Mucosa of stomach (tissue), 1 donor: ENCODE data around the gene FHIT.

Experiments used
- H3K27me3 ChIP-seq: one replicate; pipeline ENCODE4 v1.7.0; 2013; ENCODE audit warnings: mild to moderate bottlenecking, low read length; ENCODE audit not compliant: control insufficient read depth, insufficient read depth
- H3K36me3 ChIP-seq: one replicate; pipeline ENCODE4 v1.7.0; 2013; ENCODE audit warnings: low read length; ENCODE audit not compliant: control insufficient read depth, insufficient read depth
- H3K4me1 ChIP-seq: one replicate; pipeline ENCODE4 v1.7.0; 2013; ENCODE audit warnings: mild to moderate bottlenecking, low read length; ENCODE audit not compliant: control insufficient read depth, insufficient read depth
- H3K4me3 ChIP-seq: one replicate; pipeline ENCODE4 v1.7.0; 2013; ENCODE audit warnings: low read length
- H3K9ac ChIP-seq: one replicate; pipeline ENCODE4 v1.7.0; 2013; ENCODE audit warnings: mild to moderate bottlenecking, low read length, moderate library complexity
- H3K9me3 ChIP-seq: one replicate; pipeline ENCODE4 v1.7.0; 2013; ENCODE audit warnings: mild to moderate bottlenecking, low read length, moderate library complexity; ENCODE audit not compliant: control insufficient read depth
- donor health status: Pancreatic carcinoma.

The FHIT gene

GRCh38 chr3:60144071-60144470, 1107.2 kb downstream of the FHIT start:
- no peak overlapping the region for H3K9ac ChIP-seq
- no peaks in the 10 kb centered on the region for H3K9me3 ChIP-seq
- no peaks in the 10 kb centered on the region for H3K4me1 ChIP-seq
- no peaks in the 10 kb centered on the region for H3K27me3 ChIP-seq
- H3K36me3 ChIP-seq, result no peaks in the 10 kb centered on the region
- H3K4me3 ChIP-seq, result no peak overlapping the region

DNA sequence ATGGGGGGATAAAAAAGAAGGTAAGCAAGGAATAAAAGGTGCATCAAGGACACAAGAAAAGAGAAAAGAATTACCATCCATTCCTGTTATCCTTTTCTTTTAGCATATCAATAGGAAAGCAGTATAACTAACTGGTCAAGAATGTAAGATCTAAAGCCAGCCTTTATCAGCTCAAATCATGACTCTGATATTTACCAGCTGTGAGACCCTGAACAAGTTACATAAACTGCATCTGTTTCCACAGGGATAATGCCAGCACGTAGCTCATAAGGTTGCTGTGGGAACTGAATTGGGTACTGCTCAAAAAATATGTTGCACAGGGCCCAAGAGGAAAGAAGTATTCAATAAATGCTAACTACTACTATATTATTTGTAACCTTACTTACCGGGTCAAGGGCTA, 1109.2 kb downstream of the FHIT start:
- Histone ChIP-seq H3K36me3 (no peaks in the 10 kb centered on the region), H3K9me3 (no peaks in the 10 kb centered on the region), H3K9ac (no peak overlapping the region), H3K4me3 (no peak overlapping the region), H3K4me1 (no peaks in the 10 kb centered on the region), H3K27me3 (no peaks in the 10 kb centered on the region)

- H3K36me3 ChIP-seq, result no peaks in the 10 kb centered on the region
- no peaks in the 10 kb centered on the region for H3K9me3 ChIP-seq
- no peak overlapping the region for H3K9ac ChIP-seq
- H3K27me3 ChIP-seq, result no peaks in the 10 kb centered on the region
- peaks cover 5% of the 10 kb centered on the region for H3K4me1 ChIP-seq
- H3K4me3 ChIP-seq, result no peak overlapping the region
Observed at GRCh38 chr3:60140160-60140559, 1111.1 kb downstream of the FHIT start.

DNA sequence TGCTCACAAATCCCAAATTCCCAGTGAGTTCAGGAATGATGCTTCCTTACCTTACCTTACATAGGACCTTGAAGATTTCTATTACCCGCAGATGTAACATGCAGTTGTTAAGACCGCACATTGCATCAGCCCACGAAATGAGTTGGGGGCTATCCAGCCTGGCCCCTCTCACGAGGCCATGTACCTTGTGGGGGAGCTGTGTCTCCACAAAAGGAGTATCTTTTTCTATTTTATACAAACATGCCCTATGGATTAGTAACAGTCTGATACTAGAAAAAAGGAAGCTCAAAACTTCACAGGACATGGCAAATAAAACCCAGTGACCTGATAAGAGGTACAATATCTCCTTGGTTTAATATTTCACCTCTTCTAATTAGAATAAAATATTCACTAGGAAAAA, 1114.7 kb downstream of the FHIT start:
- H3K9me3 ChIP-seq, result no peaks in the 10 kb centered on the region
- H3K27me3 ChIP-seq, result no peaks in the 10 kb centered on the region
- H3K9ac ChIP-seq, result no peak overlapping the region
- no peak overlapping the region for H3K4me3 ChIP-seq
- peaks cover 5% of the 10 kb centered on the region for H3K4me1 ChIP-seq
- H3K36me3 ChIP-seq, result no peaks in the 10 kb centered on the region

DNA sequence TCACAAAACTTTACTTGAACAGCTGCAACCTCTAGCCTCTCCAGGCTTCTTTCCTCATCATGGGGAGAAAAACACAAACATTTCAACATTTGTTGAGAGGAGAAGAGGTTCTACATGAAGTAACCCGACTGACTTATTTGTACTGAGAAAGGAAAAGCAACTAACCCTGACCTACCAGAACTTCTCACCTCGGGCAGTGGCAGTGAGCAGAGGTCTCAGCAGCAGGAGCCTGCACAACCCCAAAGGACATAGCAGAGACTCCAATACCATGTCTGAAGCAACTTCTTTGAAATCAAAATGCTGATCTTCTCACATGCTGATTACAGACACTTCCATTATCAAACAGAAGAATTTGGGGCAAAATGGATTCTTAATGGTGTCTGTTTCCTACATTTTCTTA, 1115.8 kb downstream of the FHIT start:
- no peaks in the 10 kb centered on the region for H3K36me3 ChIP-seq
- peaks cover 5% of the 10 kb centered on the region for H3K4me1 ChIP-seq
- no peaks in the 10 kb centered on the region for H3K9me3 ChIP-seq
- H3K27me3 ChIP-seq, result no peaks in the 10 kb centered on the region
- no peak overlapping the region for H3K9ac ChIP-seq
- H3K4me3 ChIP-seq, result no peak overlapping the region

GRCh38 chr3:60133269-60134162, 1117.7 kb downstream of the FHIT start:
- Histone ChIP-seq H3K4me3 (no peak overlapping the region), H3K27me3 (no peaks in the 10 kb centered on the region), H3K9ac (no peak overlapping the region), H3K9me3 (no peaks in the 10 kb centered on the region), H3K36me3 (no peaks in the 10 kb centered on the region), H3K4me1 (peaks cover 5% of the 10 kb centered on the region)

DNA sequence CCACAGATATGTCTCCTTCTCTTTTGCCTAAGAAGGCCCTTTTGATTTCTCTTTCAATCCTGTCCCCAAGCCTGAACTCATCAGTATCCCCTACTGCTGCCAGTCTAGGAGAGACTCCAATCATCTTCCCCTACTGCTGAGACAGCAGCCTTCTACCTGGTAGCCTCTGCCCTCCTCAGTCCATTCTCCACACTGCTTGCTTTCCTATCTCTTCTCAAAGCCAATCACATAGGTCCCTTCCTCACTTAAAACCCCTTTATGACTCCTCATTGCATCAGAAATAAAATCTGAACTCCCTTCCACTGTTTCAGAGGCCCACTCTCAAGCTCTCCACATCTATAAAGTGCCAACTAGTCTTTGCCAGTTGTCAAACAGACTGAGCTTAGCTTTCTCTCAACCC, 1119.6 kb downstream of the FHIT start:
- Histone ChIP-seq H3K4me1 (peaks cover 2% of the 10 kb centered on the region), H3K9me3 (no peaks in the 10 kb centered on the region), H3K27me3 (no peaks in the 10 kb centered on the region), H3K36me3 (no peaks in the 10 kb centered on the region), H3K4me3 (no peak overlapping the region), H3K9ac (no peak overlapping the region)

GRCh38 chr3:60126511-60127304, 1124.5 kb downstream of the FHIT start:
- Histone ChIP-seq H3K36me3 (no peaks in the 10 kb centered on the region), H3K4me3 (no peak overlapping the region), H3K9ac (no peak overlapping the region), H3K9me3 (no peaks in the 10 kb centered on the region), H3K4me1 (no peaks in the 10 kb centered on the region), H3K27me3 (no peaks in the 10 kb centered on the region)

- no peaks in the 10 kb centered on the region for H3K27me3 ChIP-seq
- no peaks in the 10 kb centered on the region for H3K36me3 ChIP-seq
- no peaks in the 10 kb centered on the region for H3K4me1 ChIP-seq
- H3K4me3 ChIP-seq, result no peak overlapping the region
- H3K9ac ChIP-seq, result no peak overlapping the region
- no peaks in the 10 kb centered on the region for H3K9me3 ChIP-seq
Observed at GRCh38 chr3:60125686-60126085, 1125.6 kb downstream of the FHIT start.

GRCh38 chr3:60120245-60120644, 1131.0 kb downstream of the FHIT start:
- no peaks in the 10 kb centered on the region for H3K4me1 ChIP-seq
- no peaks in the 10 kb centered on the region for H3K36me3 ChIP-seq
- no peaks in the 10 kb centered on the region for H3K9me3 ChIP-seq
- H3K9ac ChIP-seq, result no peak overlapping the region
- no peaks in the 10 kb centered on the region for H3K27me3 ChIP-seq
- H3K4me3 ChIP-seq, result no peak overlapping the region

- Histone ChIP-seq H3K4me1 (no peaks in the 10 kb centered on the region), H3K27me3 (no peaks in the 10 kb centered on the region), H3K9me3 (no peaks in the 10 kb centered on the region), H3K9ac (no peak overlapping the region), H3K36me3 (no peaks in the 10 kb centered on the region), H3K4me3 (no peak overlapping the region)
Observed at GRCh38 chr3:60114191-60114590, 1137.1 kb downstream of the FHIT start.

GRCh38 chr3:60107275-60107674, 1144.0 kb downstream of the FHIT start:
- Histone ChIP-seq H3K36me3 (no peaks in the 10 kb centered on the region), H3K9ac (no peak overlapping the region), H3K9me3 (no peaks in the 10 kb centered on the region), H3K4me1 (no peaks in the 10 kb centered on the region), H3K27me3 (no peaks in the 10 kb centered on the region), H3K4me3 (no peak overlapping the region)
